HEK293 (cell line): ENCODE data around the gene WWOX.

Experiments used
- CTCF ChIA-PET: fragments of 350-600 bp; formaldehyde crosslinking; extraction: SDS; loops from one replicate; lab custom pipeline; 2021; ENCODE audit warnings: antibody characterized with exemption; lab: Yijun Ruan, JAX
- POLR2A ChIA-PET: fragments of 300-600 bp; formaldehyde crosslinking; extraction: SDS; loops from one replicate; lab custom pipeline; 2020; ENCODE audit warnings: antibody characterized with exemption, inconsistent platforms; lab: Yijun Ruan, JAX
- H3K27ac ChIP-seq: fragments of 200-500 bp; sonication (Bioruptor generic); 2 replicates; pipeline ENCODE4 v1.5.1; 2014; ENCODE audit warnings: low read depth, low read length, control low read depth, inconsistent platforms; ENCODE audit errors: extremely low read depth
- H3K36me3 ChIP-seq, 2 experiments: fragments of 200-500 bp in 1 of 2; sonication (Bioruptor generic) in 1 of 2; 1 replicate in 1 of 2; 2 replicates in 1 of 2; pipeline ENCODE4 v1.5.1; 2014 to 2017; ENCODE audit warnings: inconsistent platforms in 2 of 2, low read length in 2 of 2; ENCODE audit not compliant: control insufficient read depth in 2 of 2, insufficient read depth in 1 of 2
- H3K4me1 ChIP-seq: fragments of 200-500 bp; sonication (Bioruptor generic); 2 replicates; pipeline ENCODE4 v1.5.1; 2014; ENCODE audit warnings: mild to moderate bottlenecking, low read length, inconsistent platforms; ENCODE audit not compliant: control insufficient read depth, insufficient read depth
- H3K4me3 ChIP-seq: 2 replicates; pipeline ENCODE4 v1.5.1; 2011; ENCODE audit warnings: low read depth, mild to moderate bottlenecking, control low read depth, low read length, moderate library complexity
- H3K9me3 ChIP-seq: fragments of 200-500 bp; sonication (Bioruptor generic); 2 replicates; pipeline ENCODE4 v1.5.1; 2014; ENCODE audit warnings: low read depth, low read length, inconsistent platforms; ENCODE audit not compliant: control insufficient read depth, insufficient read depth
- GLI4 ChIP-seq: fragments of 450-650 bp; formaldehyde crosslinking; IDR thresholded peaks from 2 replicates; pipeline ENCODE4 v1.5.1; 2016; ENCODE audit warnings: missing biosample characterization, missing genetic modification characterization
- KLF1 ChIP-seq: fragments of 450-650 bp; formaldehyde crosslinking; IDR thresholded peaks from 2 replicates; pipeline ENCODE4 v1.5.1; 2016; ENCODE audit warnings: missing biosample characterization, missing genetic modification characterization
- MYNN ChIP-seq: fragments of 450-650 bp; formaldehyde crosslinking; IDR thresholded peaks from 2 replicates; pipeline ENCODE4 v1.5.1; 2016; ENCODE audit warnings: missing biosample characterization, missing genetic modification characterization, borderline replicate concordance
- MZF1 ChIP-seq: fragments of 450-650 bp; formaldehyde crosslinking; IDR thresholded peaks from 2 replicates; pipeline ENCODE4 v1.5.1; 2017; ENCODE audit warnings: missing biosample characterization, missing genetic modification characterization, borderline replicate concordance
- OSR2 ChIP-seq: fragments of 450-650 bp; formaldehyde crosslinking; IDR thresholded peaks from 2 replicates; pipeline ENCODE4 v1.5.1; 2016; ENCODE audit warnings: missing biosample characterization, missing genetic modification characterization
- ZBTB1 ChIP-seq: fragments of 450-650 bp; formaldehyde crosslinking; IDR thresholded peaks from 2 replicates; pipeline ENCODE4 v1.5.1; 2016; ENCODE audit warnings: missing biosample characterization, missing genetic modification characterization
- ZEB2 ChIP-seq: fragments of 450-650 bp; formaldehyde crosslinking; IDR thresholded peaks from 2 replicates; pipeline ENCODE4 v1.5.1; 2016; ENCODE audit warnings: missing biosample characterization, missing genetic modification characterization
- ZNF114 ChIP-seq: fragments of 450-650 bp; formaldehyde crosslinking; IDR thresholded peaks from 2 replicates; pipeline ENCODE4 v1.5.0; 2017; ENCODE audit warnings: missing biosample characterization, missing genetic modification characterization
- ZNF18 ChIP-seq: fragments of 450-650 bp; formaldehyde crosslinking; IDR thresholded peaks from 2 replicates; pipeline ENCODE4 v1.5.1; 2016; ENCODE audit warnings: missing biosample characterization, missing genetic modification characterization
- ZNF248 ChIP-seq: fragments of 450-650 bp; formaldehyde crosslinking; IDR thresholded peaks from 2 replicates; pipeline ENCODE4 v1.5.1; 2017; ENCODE audit warnings: missing biosample characterization, missing genetic modification characterization
- ZNF324 ChIP-seq: fragments of 450-650 bp; formaldehyde crosslinking; IDR thresholded peaks from 2 replicates; pipeline ENCODE4 v1.5.1; 2016; ENCODE audit warnings: missing biosample characterization, missing genetic modification characterization
- ZNF394 ChIP-seq: fragments of 450-650 bp; formaldehyde crosslinking; IDR thresholded peaks from 2 replicates; pipeline ENCODE4 v1.5.1; 2016; ENCODE audit warnings: missing biosample characterization, missing genetic modification characterization, mild to moderate bottlenecking, moderate library complexity, borderline replicate concordance
- ZNF48 ChIP-seq: fragments of 450-650 bp; formaldehyde crosslinking; IDR thresholded peaks from 2 replicates; pipeline ENCODE4 v1.5.1; 2016; ENCODE audit warnings: missing biosample characterization, missing genetic modification characterization
- ZNF624 ChIP-seq: fragments of 450-650 bp; formaldehyde crosslinking; IDR thresholded peaks from 2 replicates; pipeline ENCODE4 v1.5.1; 2017; ENCODE audit warnings: missing biosample characterization, missing genetic modification characterization
- ZNF645 ChIP-seq: fragments of 450-650 bp; formaldehyde crosslinking; IDR thresholded peaks from 2 replicates; pipeline ENCODE4; 2016; ENCODE audit warnings: missing biosample characterization, missing genetic modification characterization
- ZNF701 ChIP-seq: fragments of 450-650 bp; formaldehyde crosslinking; IDR thresholded peaks from 2 replicates; pipeline ENCODE4 v1.5.1; 2016; ENCODE audit warnings: missing biosample characterization, missing genetic modification characterization
- ZNF785 ChIP-seq: fragments of 450-650 bp; formaldehyde crosslinking; IDR thresholded peaks from 2 replicates; pipeline ENCODE4 v1.5.1; 2016; ENCODE audit warnings: missing biosample characterization, missing genetic modification characterization
- ZXDB ChIP-seq: fragments of 450-650 bp; formaldehyde crosslinking; IDR thresholded peaks from 2 replicates; pipeline ENCODE4 v1.5.1; 2016; ENCODE audit warnings: missing biosample characterization, missing genetic modification characterization
- TF ChIP-seq, protein P1 (sequence below): fragments of 450-650 bp; formaldehyde crosslinking; IDR thresholded peaks from 2 replicates; pipeline ENCODE4 v1.5.1; 2017; ENCODE audit warnings: missing biosample characterization, missing genetic modification characterization
- TF ChIP-seq, protein P2 (sequence below): fragments of 450-650 bp; formaldehyde crosslinking; IDR thresholded peaks from 2 replicates; pipeline ENCODE4 v1.5.1; 2016; ENCODE audit warnings: missing biosample characterization, missing genetic modification characterization

WWOX gene

DNA sequence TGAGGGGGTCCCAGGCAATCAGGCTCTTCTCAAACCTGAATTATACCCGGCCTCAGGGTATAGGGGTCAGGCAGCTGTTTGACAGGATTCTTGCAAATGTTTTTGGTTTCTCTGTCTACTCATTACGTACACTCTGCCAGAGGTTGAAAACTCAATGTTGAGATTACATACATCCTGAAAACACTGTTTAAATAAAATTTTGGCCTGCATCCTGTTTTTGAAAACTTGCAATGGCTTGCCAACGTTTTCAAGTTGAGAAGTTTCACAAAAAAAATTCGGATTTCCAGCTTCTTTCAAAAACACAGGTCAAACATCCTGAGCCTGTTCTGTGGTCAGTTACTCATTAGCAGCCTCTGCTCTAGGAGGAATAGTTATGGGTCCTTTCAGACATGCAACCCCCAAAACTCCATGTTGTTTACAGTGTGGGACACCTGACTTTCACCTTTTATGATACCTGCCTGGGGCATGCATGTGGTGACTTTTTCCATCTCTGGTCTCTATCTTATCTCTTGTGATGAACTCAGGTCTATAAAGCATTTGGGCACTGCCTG lies 577.8 kb downstream of the WWOX start:
- Histone ChIP-seq H3K4me3 (no peak overlapping the region), H3K9me3 (no peaks in the 10 kb centered on the region), H3K36me3 (no peaks in the 10 kb centered on the region), H3K27ac (no peak overlapping the region), H3K4me1 (no peaks in the 10 kb centered on the region)
- TF ChIP-seq ZNF645 (tag by site-specific recombination), result no peak
- ChIA-PET POLR2A (no interaction called here), CTCF (interaction anchor here (0.6 kb wide), 1 partner anchor 60 kb away, joined by 3 read pairs; no protein-coding TSS in a partner anchor)

DNA sequence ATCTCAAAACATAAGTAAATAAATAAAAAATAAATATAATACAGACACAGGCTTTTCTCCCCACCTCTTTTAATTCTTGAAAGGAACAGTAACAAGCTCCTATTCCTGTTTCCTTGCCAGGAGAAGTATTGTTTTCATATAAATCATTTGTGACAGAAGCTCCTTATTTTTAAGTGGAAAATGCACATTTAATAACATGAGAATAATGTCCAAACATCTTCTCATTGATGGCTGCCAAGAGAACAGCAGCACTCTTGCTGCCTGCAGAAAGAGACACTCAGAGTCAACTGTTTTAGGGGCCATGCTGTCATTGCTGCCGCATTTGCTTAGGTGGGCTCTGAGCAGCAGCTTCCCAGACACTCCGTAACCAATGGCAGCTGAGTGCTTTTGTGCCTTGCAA lies 580.1 kb downstream of the WWOX start:
- POLR2A ChIA-PET, result no interaction called here
- Histone ChIP-seq H3K4me3 (no peak overlapping the region), H3K36me3 (no peaks in the 10 kb centered on the region), H3K27ac (no peak overlapping the region), H3K4me1 (no peaks in the 10 kb centered on the region), H3K9me3 (no peaks in the 10 kb centered on the region)
- CTCF ChIA-PET, result interaction anchor here (0.8 kb wide), 1 partner anchor 922 kb away, joined by 3 read pairs; no protein-coding TSS in a partner anchor
- no peak for TF ChIP-seq ZNF114
- TF ChIP-seq MZF1 (tag by site-specific recombination), result no peak
- TF ChIP-seq MYNN (tag by site-specific recombination), result no peak
- no peak for TF ChIP-seq KLF1 (tag by site-specific recombination)
- TF ChIP-seq ZNF18, result no peak
- no peak for TF ChIP-seq GLI4
- no peak for TF ChIP-seq ZNF394 (tag by site-specific recombination)
- TF ChIP-seq ZNF248 (tag by site-specific recombination), result no peak
- no peak for TF ChIP-seq ZEB2
- no peak for TF ChIP-seq ZXDB (tag by site-specific recombination)
- no peak for TF ChIP-seq ZNF701 (tag by site-specific recombination)
- TF ChIP-seq ZNF785, result no peak
- TF ChIP-seq ZNF624 (tag by site-specific recombination), result no peak
- TF ChIP-seq ZBTB1 (tag by site-specific recombination), result no peak
- no peak for TF ChIP-seq ZNF324 (tag by site-specific recombination)
- TF ChIP-seq, protein P1, sequence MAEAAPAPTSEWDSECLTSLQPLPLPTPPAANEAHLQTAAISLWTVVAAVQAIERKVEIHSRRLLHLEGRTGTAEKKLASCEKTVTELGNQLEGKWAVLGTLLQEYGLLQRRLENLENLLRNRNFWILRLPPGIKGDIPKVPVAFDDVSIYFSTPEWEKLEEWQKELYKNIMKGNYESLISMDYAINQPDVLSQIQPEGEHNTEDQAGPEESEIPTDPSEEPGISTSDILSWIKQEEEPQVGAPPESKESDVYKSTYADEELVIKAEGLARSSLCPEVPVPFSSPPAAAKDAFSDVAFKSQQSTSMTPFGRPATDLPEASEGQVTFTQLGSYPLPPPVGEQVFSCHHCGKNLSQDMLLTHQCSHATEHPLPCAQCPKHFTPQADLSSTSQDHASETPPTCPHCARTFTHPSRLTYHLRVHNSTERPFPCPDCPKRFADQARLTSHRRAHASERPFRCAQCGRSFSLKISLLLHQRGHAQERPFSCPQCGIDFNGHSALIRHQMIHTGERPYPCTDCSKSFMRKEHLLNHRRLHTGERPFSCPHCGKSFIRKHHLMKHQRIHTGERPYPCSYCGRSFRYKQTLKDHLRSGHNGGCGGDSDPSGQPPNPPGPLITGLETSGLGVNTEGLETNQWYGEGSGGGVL (tag by site-specific recombination), result no peak
- TF ChIP-seq OSR2 (tag by site-specific recombination), result no peak
- TF ChIP-seq, protein P2, sequence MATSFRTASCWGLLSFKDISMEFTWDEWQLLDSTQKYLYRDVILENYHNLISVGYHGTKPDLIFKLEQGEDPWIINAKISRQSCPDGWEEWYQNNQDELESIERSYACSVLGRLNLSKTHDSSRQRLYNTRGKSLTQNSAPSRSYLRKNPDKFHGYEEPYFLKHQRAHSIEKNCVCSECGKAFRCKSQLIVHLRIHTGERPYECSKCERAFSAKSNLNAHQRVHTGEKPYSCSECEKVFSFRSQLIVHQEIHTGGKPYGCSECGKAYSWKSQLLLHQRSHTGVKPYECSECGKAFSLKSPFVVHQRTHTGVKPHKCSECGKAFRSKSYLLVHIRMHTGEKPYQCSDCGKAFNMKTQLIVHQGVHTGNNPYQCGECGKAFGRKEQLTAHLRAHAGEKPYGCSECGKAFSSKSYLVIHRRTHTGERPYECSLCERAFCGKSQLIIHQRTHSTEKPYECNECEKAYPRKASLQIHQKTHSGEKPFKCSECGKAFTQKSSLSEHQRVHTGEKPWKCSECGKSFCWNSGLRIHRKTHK (tag by site-specific recombination), result no peak
- no peak for TF ChIP-seq ZNF48
